Gastrocnemius medialis (tissue), 4 donors: ENCODE data around the gene NUP214.

Source experiments
- POLR2A ChIP-seq, 2 donors: fragments of 450-650 bp; IDR thresholded peaks; one replicate each; pipeline ENCODE4 v1.6.1; 2017; ENCODE audit warnings: antibody characterized with exemption in 2 of 2, mild to moderate bottlenecking in 2 of 2, moderate library complexity in 2 of 2
- TF ChIP-seq, protein P1 (sequence below), 5 experiments: fragments of 450-650 bp in 3 of 5; fragments of 200-600 bp in 2 of 5; sonication (generic) in 2 of 5; IDR thresholded peaks in 4 of 5; conservative IDR thresholded peaks in 1 of 5; 1 replicate in 4 of 5; 2 replicates in 1 of 5; pipeline ENCODE4 v1.5.1; 2016 to 2019; ENCODE audit warnings: antibody characterized with exemption in 5 of 5, mild to moderate bottlenecking in 3 of 5, moderate library complexity in 3 of 5

DNA sequence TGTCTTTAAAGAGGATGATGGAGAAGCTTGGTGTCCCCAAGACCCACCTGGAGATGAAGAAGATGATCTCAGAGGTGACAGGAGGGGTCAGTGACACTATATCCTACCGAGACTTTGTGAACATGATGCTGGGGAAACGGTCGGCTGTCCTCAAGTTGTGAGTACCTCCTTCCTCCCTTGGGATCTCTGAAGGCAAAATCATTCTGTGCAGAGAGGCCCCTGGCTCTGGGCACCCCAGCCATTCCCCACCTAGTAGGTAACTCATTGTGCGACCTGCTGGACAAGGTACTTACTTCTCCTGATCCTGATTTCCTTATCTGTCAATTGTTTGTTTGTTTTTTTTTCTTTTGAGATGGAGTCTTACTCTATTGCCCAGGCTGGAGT, 7.6 kb upstream of the NUP214 start:
- TF ChIP-seq, protein P1, sequence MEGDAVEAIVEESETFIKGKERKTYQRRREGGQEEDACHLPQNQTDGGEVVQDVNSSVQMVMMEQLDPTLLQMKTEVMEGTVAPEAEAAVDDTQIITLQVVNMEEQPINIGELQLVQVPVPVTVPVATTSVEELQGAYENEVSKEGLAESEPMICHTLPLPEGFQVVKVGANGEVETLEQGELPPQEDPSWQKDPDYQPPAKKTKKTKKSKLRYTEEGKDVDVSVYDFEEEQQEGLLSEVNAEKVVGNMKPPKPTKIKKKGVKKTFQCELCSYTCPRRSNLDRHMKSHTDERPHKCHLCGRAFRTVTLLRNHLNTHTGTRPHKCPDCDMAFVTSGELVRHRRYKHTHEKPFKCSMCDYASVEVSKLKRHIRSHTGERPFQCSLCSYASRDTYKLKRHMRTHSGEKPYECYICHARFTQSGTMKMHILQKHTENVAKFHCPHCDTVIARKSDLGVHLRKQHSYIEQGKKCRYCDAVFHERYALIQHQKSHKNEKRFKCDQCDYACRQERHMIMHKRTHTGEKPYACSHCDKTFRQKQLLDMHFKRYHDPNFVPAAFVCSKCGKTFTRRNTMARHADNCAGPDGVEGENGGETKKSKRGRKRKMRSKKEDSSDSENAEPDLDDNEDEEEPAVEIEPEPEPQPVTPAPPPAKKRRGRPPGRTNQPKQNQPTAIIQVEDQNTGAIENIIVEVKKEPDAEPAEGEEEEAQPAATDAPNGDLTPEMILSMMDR (IDR thresholded peaks at IDR 0.05 in 4 of 5, conservative IDR thresholded peaks at IDR 0.05 in 1 of 5) = no peak
- TF ChIP-seq POLR2A (IDR thresholded peaks at IDR 0.05) = no peak
